ENCODE measurements around the gene WASL.

DNA sequence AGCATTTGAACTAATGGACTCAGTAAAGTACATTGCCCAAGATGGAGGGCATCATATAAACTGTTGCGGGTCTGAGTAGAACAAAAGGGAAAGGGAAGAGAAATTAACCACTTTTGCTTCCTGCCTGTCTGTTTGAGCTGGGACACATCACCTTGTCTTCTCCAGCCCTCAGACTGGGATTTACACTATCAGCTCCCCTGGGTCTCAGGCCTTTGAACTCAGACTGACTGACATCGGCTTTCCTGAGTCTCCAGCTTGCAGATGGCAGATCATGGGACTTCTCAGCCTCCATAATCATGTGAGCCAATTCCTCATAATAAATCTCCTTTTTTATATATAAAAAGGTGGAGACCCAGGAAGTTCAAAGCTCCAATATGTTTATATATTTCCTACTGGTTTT is 23.0 kb upstream of the WASL start:
- TF ChIP-seq POLR2A (IDR thresholded peaks at IDR 0.05) (no peak), POLR2AphosphoS5 (IDR thresholded peaks at IDR 0.05) (no peak)
- TF ChIP-seq, protein P1, sequence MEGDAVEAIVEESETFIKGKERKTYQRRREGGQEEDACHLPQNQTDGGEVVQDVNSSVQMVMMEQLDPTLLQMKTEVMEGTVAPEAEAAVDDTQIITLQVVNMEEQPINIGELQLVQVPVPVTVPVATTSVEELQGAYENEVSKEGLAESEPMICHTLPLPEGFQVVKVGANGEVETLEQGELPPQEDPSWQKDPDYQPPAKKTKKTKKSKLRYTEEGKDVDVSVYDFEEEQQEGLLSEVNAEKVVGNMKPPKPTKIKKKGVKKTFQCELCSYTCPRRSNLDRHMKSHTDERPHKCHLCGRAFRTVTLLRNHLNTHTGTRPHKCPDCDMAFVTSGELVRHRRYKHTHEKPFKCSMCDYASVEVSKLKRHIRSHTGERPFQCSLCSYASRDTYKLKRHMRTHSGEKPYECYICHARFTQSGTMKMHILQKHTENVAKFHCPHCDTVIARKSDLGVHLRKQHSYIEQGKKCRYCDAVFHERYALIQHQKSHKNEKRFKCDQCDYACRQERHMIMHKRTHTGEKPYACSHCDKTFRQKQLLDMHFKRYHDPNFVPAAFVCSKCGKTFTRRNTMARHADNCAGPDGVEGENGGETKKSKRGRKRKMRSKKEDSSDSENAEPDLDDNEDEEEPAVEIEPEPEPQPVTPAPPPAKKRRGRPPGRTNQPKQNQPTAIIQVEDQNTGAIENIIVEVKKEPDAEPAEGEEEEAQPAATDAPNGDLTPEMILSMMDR (IDR thresholded peaks at IDR 0.05), result no peak

All from breast epithelium (tissue), 3 donors.